Immature natural killer cell (primary cell): ENCODE measurements around the gene DTNA. TPM values are rescaled to one million over a fixed set of nuclear protein-coding genes. Genes with fewer than 3 reads are reported as not detected.
"Not testable (repeated sequence)": the region's sequence is repeated elsewhere in the genome, so short reads cannot be mapped to it uniquely, and the experiment has no call there.

Experiments
- DNase-seq, 3 donors: peaks; one replicate each; pipeline ENCODE4 v3.0.0; 2022; ENCODE audit warnings: mixed read lengths in 1 of 3
- H3K27ac Mint-ChIP-seq, 6 donors: one replicate each; pipeline ENCODE4 v1.8.0; 2020; ENCODE audit warnings: mixed read lengths in 6 of 6, mild to moderate bottlenecking in 5 of 6, inconsistent platforms in 4 of 6, moderate library complexity in 3 of 6
- H3K27me3 Mint-ChIP-seq, 3 donors: one replicate each; pipeline ENCODE4 v1.8.0; 2020 to 2021; ENCODE audit warnings: low read depth in 3 of 3, mild to moderate bottlenecking in 3 of 3, mixed read lengths in 3 of 3, moderate library complexity in 3 of 3, inconsistent platforms in 1 of 3
- H3K36me3 Mint-ChIP-seq, 3 donors: one replicate each; pipeline ENCODE4 v1.8.0; 2020; ENCODE audit warnings: mixed read lengths in 3 of 3, inconsistent platforms in 2 of 3, mild to moderate bottlenecking in 2 of 3
- H3K4me1 Mint-ChIP-seq, 2 donors: one replicate each; pipeline ENCODE4 v1.8.0; 2020; ENCODE audit warnings: inconsistent platforms in 2 of 2, mild to moderate bottlenecking in 2 of 2, mixed read lengths in 2 of 2, moderate library complexity in 1 of 2
- H3K4me3 Mint-ChIP-seq, 5 donors: one replicate each; pipeline ENCODE4 v1.8.0; 2020; ENCODE audit warnings: mild to moderate bottlenecking in 5 of 5, mixed read lengths in 5 of 5, inconsistent platforms in 3 of 5, moderate library complexity in 3 of 5
- H3K9me3 Mint-ChIP-seq, 6 donors: one replicate each; pipeline ENCODE4 v1.8.0; 2020; ENCODE audit warnings: mild to moderate bottlenecking in 6 of 6, mixed read lengths in 6 of 6, inconsistent platforms in 4 of 6, moderate library complexity in 3 of 6
- polyA plus RNA-seq, 3 donors: library from polyadenylated mRNA; unstranded; fragments of 300-500 nt; fragmentation: Illumina TruSeq; gene quantifications; one replicate each; pipeline ENCODE4 v1.2.3, GENCODE V29; 2021

DTNA gene
- polyA plus RNA-seq, 3 donors from 2014 or later = 0.49 TPM; not detected in 2

- Mint-ChIP-seq H3K4me3 (no peak overlapping the region), H3K27ac (no peak overlapping the region), H3K36me3 (no peaks in the 10 kb centered on the region), H3K9me3 (peaks cover 0 to 11% (median 0%) of the 10 kb centered on the region in 6 donors), H3K27me3 (peaks cover 2 to 9% (median 4%) of the 10 kb centered on the region in 3 donors), H3K4me1 (peaks cover 5 to 14% of the 10 kb centered on the region in 2 donors)
- no peak for DNase-seq
These were observed 183.1 kb downstream of the DTNA start for GRCh38 chr18:34893239-34893638.

- Mint-ChIP-seq H3K4me1 (no peaks in the 10 kb centered on the region), H3K9me3 (peaks cover 0 to 1% (median 0%) of the 10 kb centered on the region in 6 donors), H3K4me3 (no peak overlapping the region), H3K36me3 (no peaks in the 10 kb centered on the region), H3K27me3 (peaks cover 0 to 4% (median 3%) of the 10 kb centered on the region in 3 donors), H3K27ac (no peak overlapping the region)
- DNase-seq = no peak
These were observed 191.2 kb downstream of the DTNA start for GRCh38 chr18:34901299-34901698.

- Mint-ChIP-seq H3K27me3 (peaks cover 0 to 3% (median 3%) of the 10 kb centered on the region in 3 donors), H3K36me3 (no peaks in the 10 kb centered on the region), H3K9me3 (no peaks in the 10 kb centered on the region), H3K4me1 (no peaks in the 10 kb centered on the region), H3K4me3 (no peak overlapping the region), H3K27ac (no peak overlapping the region)
- no peak for DNase-seq
These were observed 194.9 kb downstream of the DTNA start for GRCh38 chr18:34904994-34905393.

- not testable (repeated sequence) for H3K4me1 Mint-ChIP-seq, H3K27me3 Mint-ChIP-seq, H3K9me3 Mint-ChIP-seq, H3K27ac Mint-ChIP-seq, DNase-seq, H3K4me3 Mint-ChIP-seq, H3K36me3 Mint-ChIP-seq
These were observed 196.9 kb downstream of the DTNA start for GRCh38 chr18:34906985-34907384.

GRCh38 chr18:34909637-34910364 is 199.7 kb downstream of the DTNA start:
- no peaks in the 10 kb centered on the region for H3K9me3 Mint-ChIP-seq
- H3K4me1 Mint-ChIP-seq = no peaks in the 10 kb centered on the region
- H3K27me3 Mint-ChIP-seq = peaks cover 0 to 3% (median 3%) of the 10 kb centered on the region in 3 donors
- no peak overlapping the region for H3K4me3 Mint-ChIP-seq
- H3K36me3 Mint-ChIP-seq = no peaks in the 10 kb centered on the region
- H3K27ac Mint-ChIP-seq = no peak overlapping the region
- no peak for DNase-seq

DNA sequence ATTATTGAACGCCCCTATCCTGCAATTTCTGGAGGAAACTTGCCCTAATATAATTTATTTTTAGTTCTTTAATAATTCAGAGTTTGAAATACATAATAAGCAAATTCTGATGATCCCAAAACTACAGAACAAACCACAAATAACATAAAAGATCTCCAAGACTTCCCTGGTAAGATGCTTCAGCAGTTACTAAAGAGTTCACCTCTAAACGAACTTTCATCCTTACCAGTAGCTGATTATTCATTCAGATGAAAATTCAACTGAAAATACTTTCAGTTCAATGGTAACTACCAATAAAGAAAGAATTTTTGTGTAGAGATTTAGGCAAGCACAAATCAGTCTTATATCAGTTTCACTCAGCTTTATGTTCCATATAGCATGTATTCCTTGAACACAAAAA is 201.0 kb downstream of the DTNA start:
- no peaks in the 10 kb centered on the region for H3K9me3 Mint-ChIP-seq
- no peak overlapping the region for H3K27ac Mint-ChIP-seq
- H3K4me3 Mint-ChIP-seq = no peak overlapping the region
- no peak for DNase-seq
- no peaks in the 10 kb centered on the region for H3K27me3 Mint-ChIP-seq
- no peaks in the 10 kb centered on the region for H3K4me1 Mint-ChIP-seq
- H3K36me3 Mint-ChIP-seq = no peaks in the 10 kb centered on the region

GRCh38 chr18:34911661-34912384 is 201.7 kb downstream of the DTNA start:
- Mint-ChIP-seq H3K4me1 (no peaks in the 10 kb centered on the region), H3K27me3 (no peaks in the 10 kb centered on the region), H3K9me3 (no peaks in the 10 kb centered on the region), H3K36me3 (no peaks in the 10 kb centered on the region), H3K4me3 (no peak overlapping the region), H3K27ac (no peak overlapping the region)
- DNase-seq = no peak

DNA sequence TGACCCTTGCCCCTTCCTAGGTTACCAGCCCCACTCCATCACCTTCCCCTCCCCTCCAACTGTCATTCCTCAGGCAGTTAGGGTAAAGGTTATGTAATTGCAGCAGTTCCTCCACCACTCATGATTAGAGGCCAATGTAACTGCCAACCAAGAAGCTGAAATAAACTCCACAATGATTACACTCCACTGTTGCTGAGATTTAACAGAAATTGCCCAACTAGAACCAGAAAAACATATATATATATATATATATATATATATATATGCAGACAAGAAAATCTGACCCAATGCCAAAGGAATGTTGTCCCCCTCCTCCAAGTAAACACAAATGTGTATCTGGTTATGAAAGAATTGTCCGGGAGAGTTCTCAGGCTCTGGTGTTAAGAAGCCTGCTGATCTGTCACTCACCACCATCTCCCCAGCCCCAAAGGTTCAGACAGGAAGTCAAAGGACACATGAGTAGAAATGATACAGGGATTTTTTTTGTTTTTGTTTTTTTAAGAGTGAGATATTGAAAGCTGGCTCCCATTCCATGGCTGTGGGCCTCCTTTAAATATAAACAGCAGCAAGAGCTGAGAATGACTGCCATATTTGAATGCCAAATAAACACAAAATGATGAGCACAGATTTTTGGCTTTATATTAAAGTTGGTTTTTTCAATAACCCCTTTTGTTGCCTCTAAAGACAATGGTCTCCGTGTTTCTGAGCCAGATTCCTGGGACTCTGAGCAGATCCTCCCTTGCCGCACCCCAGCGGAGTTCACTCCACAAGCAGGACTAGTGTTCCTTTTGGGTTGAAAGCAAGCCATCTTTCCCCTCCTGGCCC is 204.0 kb downstream of the DTNA start:
- Mint-ChIP-seq H3K27me3 (peaks cover 0 to 3% (median 1%) of the 10 kb centered on the region in 3 donors), H3K27ac (no peak overlapping the region), H3K4me3 (no peak overlapping the region), H3K9me3 (no peaks in the 10 kb centered on the region), H3K4me1 (no peaks in the 10 kb centered on the region), H3K36me3 (no peaks in the 10 kb centered on the region)
- DNase-seq = no peak

DNA sequence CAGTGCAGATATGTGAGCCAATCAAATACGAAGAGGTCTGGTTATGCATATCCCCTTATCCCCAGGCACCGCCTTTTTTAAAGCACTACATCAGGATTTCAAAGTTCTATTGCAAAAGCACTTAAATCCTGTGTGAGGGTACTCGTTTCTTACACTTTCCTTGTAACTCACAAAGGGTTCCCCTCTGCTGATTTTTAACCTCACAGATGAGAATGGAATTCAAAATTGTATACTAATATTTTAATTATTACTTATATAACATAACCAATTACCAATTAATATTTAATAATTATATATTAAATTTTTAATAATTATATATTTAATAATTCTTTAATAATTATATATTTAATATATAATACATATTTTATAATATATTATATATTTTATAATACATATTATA is 204.9 kb downstream of the DTNA start:
- H3K4me1 Mint-ChIP-seq = no peaks in the 10 kb centered on the region

DNA sequence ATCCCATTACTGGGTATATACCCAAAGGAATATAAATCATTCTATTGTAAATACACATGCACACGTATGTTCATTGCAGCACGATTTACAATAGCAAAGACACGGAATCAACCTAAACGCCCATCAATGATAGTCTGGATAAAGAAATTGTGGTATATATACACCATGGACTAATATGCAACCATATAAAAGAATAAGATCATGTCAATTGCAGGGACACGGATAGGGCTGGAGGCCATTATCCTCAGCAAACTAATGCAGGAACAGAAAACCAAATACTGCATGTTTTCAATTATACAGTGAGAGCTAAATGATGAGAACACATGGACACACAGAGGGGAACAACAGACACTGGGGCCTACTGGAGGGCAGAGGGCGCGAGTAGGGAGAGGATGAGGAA is 206.4 kb downstream of the DTNA start:
- not testable (repeated sequence) for H3K27me3 Mint-ChIP-seq, H3K4me1 Mint-ChIP-seq, DNase-seq, H3K4me3 Mint-ChIP-seq, H3K27ac Mint-ChIP-seq, H3K36me3 Mint-ChIP-seq, H3K9me3 Mint-ChIP-seq

More for the DNA sequence above, 204.9 kb downstream of the DTNA start:
- DNase-seq = no peak
- H3K9me3 Mint-ChIP-seq = no peaks in the 10 kb centered on the region
- no peak overlapping the region for H3K27ac Mint-ChIP-seq
- H3K4me3 Mint-ChIP-seq = no peak overlapping the region
- peaks cover 0 to 3% (median 1%) of the 10 kb centered on the region in 3 donors for H3K27me3 Mint-ChIP-seq
- H3K36me3 Mint-ChIP-seq = no peaks in the 10 kb centered on the region

DNA sequence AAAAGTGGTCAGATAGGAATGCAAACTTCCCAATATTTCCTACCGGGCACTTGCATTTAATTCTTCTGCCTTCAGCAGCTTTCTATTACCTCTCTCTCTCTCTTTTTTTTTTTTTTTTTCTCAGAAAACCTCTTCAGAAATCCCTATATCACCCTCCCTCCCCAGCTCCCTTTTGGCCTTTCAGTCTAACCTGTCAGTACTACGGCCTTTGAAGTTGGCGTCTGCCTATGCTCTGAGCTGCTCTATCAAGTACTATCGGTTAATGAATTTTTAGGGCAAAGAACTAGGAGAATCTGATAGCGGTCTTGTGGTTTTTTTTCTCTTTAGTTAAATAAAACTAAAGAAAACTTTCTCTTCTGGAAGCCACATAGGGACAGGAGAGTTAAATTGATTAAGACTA is 208.8 kb downstream of the DTNA start:
- H3K4me1 Mint-ChIP-seq = no peaks in the 10 kb centered on the region
- no peak overlapping the region for H3K27ac Mint-ChIP-seq
- H3K27me3 Mint-ChIP-seq = peaks cover 1 to 9% (median 5%) of the 10 kb centered on the region in 3 donors
- H3K36me3 Mint-ChIP-seq = no peaks in the 10 kb centered on the region
- H3K9me3 Mint-ChIP-seq = peaks cover 0 to 3% (median 0%) of the 10 kb centered on the region in 6 donors
- H3K4me3 Mint-ChIP-seq = no peak overlapping the region
- DNase-seq = no peak

DNA sequence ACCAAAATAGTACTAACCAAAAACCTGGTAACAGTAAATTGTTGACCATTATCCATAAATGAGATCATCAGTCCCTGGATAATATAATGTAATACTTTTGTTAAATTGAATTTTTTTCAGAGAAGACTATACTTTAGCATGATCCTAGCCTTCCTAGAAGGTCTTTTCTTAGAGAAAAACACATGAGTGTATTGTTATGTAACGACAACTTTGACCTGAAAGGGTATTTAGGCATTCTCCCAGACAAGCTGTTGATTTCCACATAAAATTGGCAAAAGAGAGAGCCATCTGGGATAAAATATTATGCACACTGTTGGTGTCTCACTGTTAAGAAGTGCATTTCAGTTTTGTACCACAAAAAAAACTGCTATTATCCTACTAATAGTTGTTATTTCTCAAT is 211.1 kb downstream of the DTNA start:
- H3K9me3 Mint-ChIP-seq = peaks cover 0 to 5% (median 0%) of the 10 kb centered on the region in 6 donors
- H3K4me1 Mint-ChIP-seq = no peaks in the 10 kb centered on the region
- no peak for DNase-seq
- H3K4me3 Mint-ChIP-seq = no peak overlapping the region
- peaks cover 1 to 10% (median 9%) of the 10 kb centered on the region in 3 donors for H3K27me3 Mint-ChIP-seq
- H3K36me3 Mint-ChIP-seq = no peaks in the 10 kb centered on the region
- H3K27ac Mint-ChIP-seq = no peak overlapping the region

- peaks cover 0 to 5% (median 0%) of the 10 kb centered on the region in 6 donors for H3K9me3 Mint-ChIP-seq
These were observed 211.8 kb downstream of the DTNA start for GRCh38 chr18:34921811-34922385.

DNA sequence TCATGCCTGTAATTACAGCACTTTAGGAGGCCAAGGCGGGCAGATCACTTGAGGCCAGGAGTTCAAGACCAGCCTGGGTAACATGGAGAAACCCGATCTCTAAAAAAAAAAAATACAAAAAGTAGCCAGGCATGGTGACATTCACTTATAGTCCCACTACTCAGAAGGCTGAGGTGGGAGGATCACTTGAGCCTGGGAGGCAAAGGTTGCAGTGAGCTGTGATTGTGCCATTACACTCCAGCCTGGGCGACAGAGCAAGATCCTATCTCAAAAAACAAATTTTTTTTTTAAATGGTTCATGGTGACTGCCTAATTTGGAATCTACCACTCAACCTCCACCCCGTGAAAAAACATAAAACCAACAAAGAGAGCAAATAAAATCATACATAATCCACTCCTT is 212.5 kb downstream of the DTNA start:
- not testable (repeated sequence) for H3K27ac Mint-ChIP-seq, H3K4me3 Mint-ChIP-seq, DNase-seq, H3K4me1 Mint-ChIP-seq, H3K36me3 Mint-ChIP-seq, H3K27me3 Mint-ChIP-seq, H3K9me3 Mint-ChIP-seq

More at GRCh38 chr18:34921811-34922385, 211.8 kb downstream of the DTNA start:
- H3K4me3 Mint-ChIP-seq = no peak overlapping the region
- no peaks in the 10 kb centered on the region for H3K36me3 Mint-ChIP-seq
- DNase-seq = no peak
- H3K27ac Mint-ChIP-seq = no peak overlapping the region
- H3K27me3 Mint-ChIP-seq = peaks cover 1 to 10% (median 9%) of the 10 kb centered on the region in 3 donors
- H3K4me1 Mint-ChIP-seq = no peaks in the 10 kb centered on the region
